Esophagus squamous epithelium (tissue), 4 donors: ENCODE measurements around the gene VARS1. TPM values are rescaled to one million over a fixed set of nuclear protein-coding genes. Genes with fewer than 3 reads are reported as not detected.

Experiments used
- small RNA-seq, 4 donors: library from RNA; depleted of rRNA; stranded (forward); fragments of <200 nt; gene quantifications; one replicate each; pipeline ENCODE3, GENCODE V24; 2016
- total RNA-seq, 4 donors: library from RNA; depleted of rRNA; stranded (reverse); fragments of >200 nt; gene quantifications; one replicate each; pipeline ENCODE4 v1.1.0, GENCODE V29; 2016

The VARS1 gene
- total RNA-seq, 4 donors from 2014 or later = 35.0 to 72.3 (median 45.5) TPM

Small RNAs within 50 kb of the gene (small RNA-seq; reads per million reads assigned to genes)
- gene MSH5-SAPCD1 = 0 reads per million in 4 donors
- gene RF00019 = 0 reads per million in 4 donors
- gene RNU6-850P = 0 reads per million in 4 donors
- 0 reads per million in 4 donors for gene SAPCD1
- 1,037 to 1,472 (median 1,148) reads per million in 4 donors for gene SNORD48
- 0 reads per million in 4 donors for gene SNORD52

Other genes with a start within 250 kb of the VARS1 start
- gene ATP6V1G2, start 249.1 kb downstream of the VARS1 start, total RNA-seq = 1 to 10 TPM in 1 of 4 donors, under 1 TPM in 1, not detected in 2; 0.21 to 2.1 TPM
- 10 to 100 TPM in 3 of 4 donors, 1 to 10 TPM in 1; 7.8 to 25.2 (median 16.7) TPM for gene NFKBIL1, start 248.1 kb downstream of the VARS1 start, total RNA-seq
- not detected for gene LTA, start 223.5 kb downstream of the VARS1 start, total RNA-seq
- gene TNF, start 220.2 kb downstream of the VARS1 start, total RNA-seq = under 1 TPM in 3 of 4 donors, not detected in 1; 0.27 to 0.95 (median 0.61) TPM
- gene LTB, start 213.3 kb downstream of the VARS1 start, total RNA-seq = 1 to 10 TPM in 2 of 4 donors, under 1 TPM in 2; 0.53 to 2.3 (median 1.1) TPM
- 10 to 100 TPM in 1 of 4 donors, 1 to 10 TPM in 1, under 1 TPM in 1, not detected in 1; 0.49 to 50.4 (median 5.1) TPM for gene LST1, start 209.5 kb downstream of the VARS1 start, total RNA-seq
- gene NCR3, start 202.7 kb downstream of the VARS1 start, total RNA-seq = not detected
- 10 to 100 TPM in 2 of 4 donors, 1 to 10 TPM in 2; 2.4 to 30.7 (median 15.1) TPM for gene AIF1, start 180.5 kb downstream of the VARS1 start, total RNA-seq
- 10 to 100 TPM; 42.8 to 84.9 (median 67.7) TPM for gene PRRC2A, start 175.0 kb downstream of the VARS1 start, total RNA-seq
- gene BAG6, start 143.1 kb downstream of the VARS1 start, total RNA-seq = 100 to 1,000 TPM; 129 to 217 (median 163) TPM
- gene APOM, start 139.9 kb downstream of the VARS1 start, total RNA-seq = 1 to 10 TPM in 2 of 4 donors, under 1 TPM in 2; 0.67 to 2.1 (median 1.1) TPM
- 10 to 100 TPM; 28.8 to 34.4 (median 31.7) TPM for gene C6orf47, start 135.0 kb downstream of the VARS1 start, total RNA-seq
- gene GPANK1, start 130.8 kb downstream of the VARS1 start, total RNA-seq = 10 to 100 TPM in 2 of 4 donors, 1 to 10 TPM in 2; 6.9 to 16.0 (median 10.9) TPM
- gene CSNK2B, start 129.7 kb downstream of the VARS1 start, total RNA-seq = 100 to 1,000 TPM; 155 to 204 (median 186) TPM
- 1 to 10 TPM in 3 of 4 donors, under 1 TPM in 1; 0.70 to 9.5 (median 4.5) TPM for gene LY6G5B, start 125.8 kb downstream of the VARS1 start, total RNA-seq
- gene LY6G5C, start 114.7 kb downstream of the VARS1 start, total RNA-seq = under 1 TPM in 2 of 4 donors, not detected in 2; 0.57 to 0.83 TPM
- gene ABHD16A, start 92.4 kb downstream of the VARS1 start, total RNA-seq = 10 to 100 TPM; 38.5 to 43.3 (median 40.1) TPM
- not detected for gene LY6G6F, start 88.9 kb downstream of the VARS1 start, total RNA-seq
- gene LY6G6D, start 80.4 kb downstream of the VARS1 start, total RNA-seq = not detected
- 10 to 100 TPM in 1 of 4 donors, 1 to 10 TPM in 2, under 1 TPM in 1; 0.53 to 14.6 (median 2.4) TPM for gene LY6G6C, start 74.0 kb downstream of the VARS1 start, total RNA-seq
- 1 to 10 TPM in 1 of 4 donors, under 1 TPM in 3; 0.12 to 1.4 (median 0.73) TPM for gene MPIG6B, start 72.4 kb downstream of the VARS1 start, total RNA-seq
- gene DDAH2, start 66.5 kb downstream of the VARS1 start, total RNA-seq = 10 to 100 TPM; 16.4 to 59.3 (median 28.2) TPM
- gene CLIC1, start 59.2 kb downstream of the VARS1 start, total RNA-seq = 100 to 1,000 TPM; 289 to 440 (median 365) TPM
- gene MSH5, start 55.7 kb downstream of the VARS1 start, total RNA-seq = 1 to 10 TPM; 2.3 to 7.9 (median 6.8) TPM
- gene SAPCD1, start 33.1 kb downstream of the VARS1 start, total RNA-seq = 1 to 10 TPM in 2 of 4 donors, under 1 TPM in 2; 0.45 to 2.9 (median 1.1) TPM
- gene VWA7, start 18.4 kb downstream of the VARS1 start, total RNA-seq = under 1 TPM; 0.22 to 0.80 (median 0.58) TPM
- 10 to 100 TPM; 27.1 to 70.8 (median 36.6) TPM for gene LSM2, start 11.2 kb upstream of the VARS1 start, total RNA-seq
- gene HSPA1L, start 19.5 kb upstream of the VARS1 start, total RNA-seq = under 1 TPM; 0.35 to 0.97 (median 0.57) TPM
- 100 to 1,000 TPM; 158 to 362 (median 223) TPM for gene HSPA1A, start 19.8 kb upstream of the VARS1 start, total RNA-seq
- gene HSPA1B, start 32.0 kb upstream of the VARS1 start, total RNA-seq = 100 to 1,000 TPM; 209 to 553 (median 252) TPM
- 10 to 100 TPM; 13.6 to 23.6 (median 17.3) TPM for gene NEU1, start 67.1 kb upstream of the VARS1 start, total RNA-seq
- 1 to 10 TPM in 2 of 4 donors, under 1 TPM in 1, not detected in 1; 0.38 to 3.6 (median 1.3) TPM for gene SLC44A4, start 83.2 kb upstream of the VARS1 start, total RNA-seq
- 10 to 100 TPM; 23.4 to 34.5 (median 27.4) TPM for gene EHMT2, start 101.9 kb upstream of the VARS1 start, total RNA-seq
- 1 to 10 TPM in 2 of 4 donors, under 1 TPM in 2; 0.83 to 2.8 (median 1.0) TPM for gene ZBTB12, start 106.3 kb upstream of the VARS1 start, total RNA-seq
- gene C2, start 132.0 kb upstream of the VARS1 start, total RNA-seq = 10 to 100 TPM in 2 of 4 donors, 1 to 10 TPM in 2; 1.1 to 15.2 (median 6.4) TPM
- gene CFB, start 150.3 kb upstream of the VARS1 start, total RNA-seq = 10 to 100 TPM; 10.4 to 81.1 (median 22.4) TPM
- gene NELFE, start 163.2 kb upstream of the VARS1 start, total RNA-seq = 10 to 100 TPM; 52.6 to 83.9 (median 64.4) TPM
- 10 to 100 TPM; 24.6 to 32.4 (median 26.8) TPM for gene SKIC2, start 163.4 kb upstream of the VARS1 start, total RNA-seq
- 10 to 100 TPM in 1 of 4 donors, 1 to 10 TPM in 3; 7.8 to 13.2 (median 8.8) TPM for gene DXO, start 176.4 kb upstream of the VARS1 start, total RNA-seq
- 10 to 100 TPM in 1 of 4 donors, 1 to 10 TPM in 3; 2.0 to 11.8 (median 5.2) TPM for gene C4A, start 186.3 kb upstream of the VARS1 start, total RNA-seq
- gene C4B, start 219.0 kb upstream of the VARS1 start, total RNA-seq = 1 to 10 TPM; 2.2 to 7.4 (median 5.2) TPM
- gene CYP21A2, start 242.7 kb upstream of the VARS1 start, total RNA-seq = under 1 TPM in 1 of 4 donors, not detected in 3; 0.22 TPM